ENCODE measurements around the gene ATP2B3. TPM values are rescaled to one million over a fixed set of nuclear protein-coding genes. Genes with fewer than 3 reads are reported as not detected.

ATP2B3 gene
- total RNA-seq, 1 donor from 2014 or later, result not detected

- TF ChIP-seq, protein P1, sequence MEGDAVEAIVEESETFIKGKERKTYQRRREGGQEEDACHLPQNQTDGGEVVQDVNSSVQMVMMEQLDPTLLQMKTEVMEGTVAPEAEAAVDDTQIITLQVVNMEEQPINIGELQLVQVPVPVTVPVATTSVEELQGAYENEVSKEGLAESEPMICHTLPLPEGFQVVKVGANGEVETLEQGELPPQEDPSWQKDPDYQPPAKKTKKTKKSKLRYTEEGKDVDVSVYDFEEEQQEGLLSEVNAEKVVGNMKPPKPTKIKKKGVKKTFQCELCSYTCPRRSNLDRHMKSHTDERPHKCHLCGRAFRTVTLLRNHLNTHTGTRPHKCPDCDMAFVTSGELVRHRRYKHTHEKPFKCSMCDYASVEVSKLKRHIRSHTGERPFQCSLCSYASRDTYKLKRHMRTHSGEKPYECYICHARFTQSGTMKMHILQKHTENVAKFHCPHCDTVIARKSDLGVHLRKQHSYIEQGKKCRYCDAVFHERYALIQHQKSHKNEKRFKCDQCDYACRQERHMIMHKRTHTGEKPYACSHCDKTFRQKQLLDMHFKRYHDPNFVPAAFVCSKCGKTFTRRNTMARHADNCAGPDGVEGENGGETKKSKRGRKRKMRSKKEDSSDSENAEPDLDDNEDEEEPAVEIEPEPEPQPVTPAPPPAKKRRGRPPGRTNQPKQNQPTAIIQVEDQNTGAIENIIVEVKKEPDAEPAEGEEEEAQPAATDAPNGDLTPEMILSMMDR (IDR thresholded peaks at IDR 0.05; ENCODE audit: insufficient read depth, low read length, poor library complexity, severe bottlenecking), result no peak
- no peaks in the 10 kb centered on the region for H3K36me3 ChIP-seq (ENCODE audit: control insufficient read depth, insufficient read depth, low read length)
- no peaks in the 10 kb centered on the region for H3K27me3 ChIP-seq (ENCODE audit: control insufficient read depth, insufficient read depth, low read length)
- peak; percentile 26 for DNase-seq (ENCODE audit: low read depth)
- H3K4me3 ChIP-seq (ENCODE audit: low read depth, low read length), result peak overlapping the region; percentile 63
Observed at GRCh38 chrX:153599192-153600031, 82.0 kb downstream of the ATP2B3 start.

GRCh38 chrX:153600032-153600373 is 82.6 kb downstream of the ATP2B3 start:
- no peak for DNase-seq (ENCODE audit: low read depth)
- TF ChIP-seq, protein P1 (IDR thresholded peaks at IDR 0.05; ENCODE audit: insufficient read depth, low read length, poor library complexity, severe bottlenecking), result no peak
- H3K4me3 ChIP-seq (ENCODE audit: low read depth, low read length), result peak overlapping the region; percentile 63
- H3K27me3 ChIP-seq (ENCODE audit: control insufficient read depth, insufficient read depth, low read length), result no peaks in the 10 kb centered on the region
- H3K36me3 ChIP-seq (ENCODE audit: control insufficient read depth, insufficient read depth, low read length), result no peaks in the 10 kb centered on the region

DNA sequence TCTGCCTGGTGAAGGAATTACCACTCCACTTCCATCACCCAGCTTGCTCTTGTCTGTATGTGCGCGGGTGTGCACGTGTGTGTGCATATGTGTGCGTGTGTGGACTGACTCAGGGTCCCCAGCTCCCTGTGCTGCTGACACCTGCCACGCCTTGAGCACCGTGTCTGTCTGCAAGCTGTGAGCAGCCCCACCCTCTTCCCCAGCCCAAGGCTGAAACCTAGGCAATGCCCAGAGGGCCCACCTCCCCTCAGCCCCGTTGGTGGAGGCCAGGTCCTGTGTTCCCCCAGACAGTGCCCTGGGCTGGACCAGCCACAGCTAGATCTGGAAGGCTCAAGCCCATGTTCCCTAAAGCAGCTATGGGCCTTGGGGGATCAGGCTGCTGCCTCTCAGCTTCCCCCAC is 83.5 kb downstream of the ATP2B3 start:
- H3K4me3 ChIP-seq (ENCODE audit: low read depth, low read length), result no peak overlapping the region
- TF ChIP-seq, protein P1 (IDR thresholded peaks at IDR 0.05; ENCODE audit: insufficient read depth, low read length, poor library complexity, severe bottlenecking), result no peak
- H3K27me3 ChIP-seq (ENCODE audit: control insufficient read depth, insufficient read depth, low read length), result no peaks in the 10 kb centered on the region
- no peak for DNase-seq (ENCODE audit: low read depth)
- H3K36me3 ChIP-seq (ENCODE audit: control insufficient read depth, insufficient read depth, low read length), result no peaks in the 10 kb centered on the region

GRCh38 chrX:153601511-153602110 is 84.2 kb downstream of the ATP2B3 start:
- Histone ChIP-seq H3K27me3 (ENCODE audit: control insufficient read depth, insufficient read depth, low read length) (no peaks in the 10 kb centered on the region), H3K4me3 (ENCODE audit: low read depth, low read length) (no peak overlapping the region), H3K36me3 (ENCODE audit: control insufficient read depth, insufficient read depth, low read length) (no peaks in the 10 kb centered on the region)
- TF ChIP-seq, protein P1 (IDR thresholded peaks at IDR 0.05; ENCODE audit: insufficient read depth, low read length, poor library complexity, severe bottlenecking), result no peak
- DNase-seq (ENCODE audit: low read depth), result no peak

DNA sequence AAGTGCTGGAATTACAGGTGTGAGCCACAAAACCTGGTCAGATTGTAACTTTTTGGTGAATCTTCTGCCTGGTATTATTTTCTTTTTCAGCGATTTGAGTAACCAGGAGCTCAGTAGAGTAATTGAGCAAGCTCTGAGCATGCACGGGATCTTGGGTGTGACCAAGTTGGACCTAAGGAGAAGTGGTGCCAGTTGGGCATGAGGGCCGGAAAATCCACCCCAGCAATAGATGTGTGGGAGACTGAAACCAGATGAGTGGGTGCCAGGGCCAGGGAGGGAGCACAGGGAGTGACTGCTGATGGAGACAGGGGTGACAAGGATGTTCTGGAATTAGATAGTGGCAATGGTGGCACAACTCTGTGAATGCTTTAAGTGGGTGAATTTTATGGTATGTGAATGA is 85.2 kb downstream of the ATP2B3 start:
- Histone ChIP-seq H3K36me3 (ENCODE audit: control insufficient read depth, insufficient read depth, low read length) (no peaks in the 10 kb centered on the region), H3K4me3 (ENCODE audit: low read depth, low read length) (no peak overlapping the region), H3K27me3 (ENCODE audit: control insufficient read depth, insufficient read depth, low read length) (no peaks in the 10 kb centered on the region)
- no peak for DNase-seq (ENCODE audit: low read depth)
- TF ChIP-seq, protein P1 (IDR thresholded peaks at IDR 0.05; ENCODE audit: insufficient read depth, low read length, poor library complexity, severe bottlenecking), result no peak

All from kidney epithelial cell (primary cell).